Adrenal gland (tissue), 12 donors: ENCODE measurements around the gene INIP. TPM values are rescaled to one million over a fixed set of nuclear protein-coding genes. Genes with fewer than 3 reads are reported as not detected.

Experiments
- DNase-seq, 7 donors: peaks; one replicate each; pipeline ENCODE4 v3.0.0-alpha.2; 2019 to 2020
- H3K27ac ChIP-seq, 5 donors: fragments of 200-600 bp; sonication (generic) in 4 of 5; 1 replicate in 3 of 5; 2 replicates in 2 of 5; pipeline versions ENCODE4 v1.5.1 to v1.8.0; 2016 to 2020; ENCODE audit warnings: mild to moderate bottlenecking in 1 of 5
- H3K27me3 ChIP-seq: fragments of 200-600 bp; 2 replicates; pipeline ENCODE4 v1.8.0; 2021
- H3K36me3 ChIP-seq, 2 donors: fragments of 200-600 bp; replicated peaks in 1 of 2; 1 replicate in 1 of 2; 2 replicates in 1 of 2; pipeline versions ENCODE4 v1.5.1 to v1.8.0; 2018 to 2022
- H3K4me1 ChIP-seq, 2 donors: fragments of 200-600 bp; replicated peaks in 1 of 2; 1 replicate in 1 of 2; 2 replicates in 1 of 2; pipeline versions ENCODE4 v1.5.1 to v1.8.0; 2018 to 2021
- H3K4me3 ChIP-seq, 4 donors: fragments of 200-600 bp; sonication (generic) in 3 of 4; one replicate each; pipeline ENCODE4 v1.5.1; 2016 to 2018
- H3K9me3 ChIP-seq, 3 donors: fragments of 200-600 bp; sonication (generic) in 1 of 3; replicated peaks in 1 of 3; 1 replicate in 2 of 3; 2 replicates in 1 of 3; pipeline versions ENCODE4 v1.5.1 to v1.8.0; 2016 to 2021
- CTCF ChIP-seq, 6 experiments: fragments of 450-650 bp in 4 of 6; fragments of 200-600 bp in 2 of 6; sonication (generic) in 1 of 6; IDR thresholded peaks; 1 replicate in 5 of 6; 2 replicates in 1 of 6; pipeline versions ENCODE4 v1.5.1 to v1.8.0; 2016 to 2021; ENCODE audit warnings: antibody characterized with exemption in 6 of 6, mild to moderate bottlenecking in 2 of 6, moderate library complexity in 1 of 6
- POLR2A ChIP-seq, 2 donors: fragments of 450-650 bp; IDR thresholded peaks; one replicate each; pipeline ENCODE4 v1.6.1; 2017; ENCODE audit warnings: antibody characterized with exemption in 2 of 2, mild to moderate bottlenecking in 2 of 2, moderate library complexity in 1 of 2
- WGBS, 4 donors: extraction: QIAGEN DNeasy Blood & Tissue Kit in 2 of 4; methylation state at CpG; one replicate each; pipeline versions ENCODE4 v1.1.5 to v1.1.7; 2013 to 2017; 5-methylcytosine and 5-hydroxymethylcytosine counted together
- intact Hi-C, 2 donors: fragments of 100-400 bp; cut with DNase I; formaldehyde crosslinking; loops; one replicate each; pipeline versions ENCODE4 v1.14.1 to v1.15.0; 2022 to 2023
- polyA plus RNA-seq, 3 donors: library from polyadenylated mRNA; stranded (reverse); fragments of 200-250 nt in 2 of 3; fragments of 350-450 nt in 1 of 3; fragmentation: Illumina TruSeq in 1 of 3; extraction: RNeasy Lipid Tissue Mini Kit (QIAGEN cat#74804) in 1 of 3; gene quantifications; one replicate each; pipeline ENCODE4 v1.2.3, GENCODE V29; 2013 to 2014
- total RNA-seq, 9 donors: library from RNA; depleted of rRNA in 4 of 9; stranded (reverse); fragments of >200 nt in 4 of 9; fragments of 120-200 nt in 1 of 9; fragmentation: NEBNext Ultra II Directional in 1 of 9; extraction: Animal tissue kit (Norgen Biotek cat#: 25700) in 1 of 9; gene quantifications; one replicate each; pipeline versions ENCODE4 v1.1.0 to v1.2.4, GENCODE V29; 2013 to 2023
- donor health status: healthy with polysubstance abuse.
- donor health status: Bipolar disorder and iron deficiency.
- donor health status: DM: yes; HTN: yes; CAD: no.
- donor health status: DM: no; HTN: no; CAD: no.
- donor health status: DM: no; HTN: no; CAD: no.
- donor health status: DM: yes; HTN: yes; CAD: no.

Gene INIP
- total and polyA plus RNA-seq, 12 donors: 5.5 to 28.2 (median 20.0) TPM

- Histone ChIP-seq H3K27ac (no peak overlapping the region), H3K27me3 (no peaks in the 10 kb centered on the region), H3K9me3 (no peaks in the 10 kb centered on the region), H3K4me1 (peaks cover 0 to 17% of the 10 kb centered on the region in 2 donors), H3K4me3 (no peak overlapping the region), H3K36me3 (no peaks in the 10 kb centered on the region)
- DNase-seq: peak; percentile 53 to 77 (median 68)
- intact Hi-C loops: no loop called here
- no peak for TF ChIP-seq POLR2A (IDR thresholded peaks at IDR 0.05)
- TF ChIP-seq CTCF (IDR thresholded peaks at IDR 0.05): peak; percentile 15 to 68 (median 62)
- WGBS, 4 donors: 36 to 51% (median 44%) methylated on average over 6 of the region's 6 CpGs
These were observed 12.0 kb downstream of the INIP start for GRCh38 chr9:112705768-112706427.

GRCh38 chr9:112703304-112703703 is 14.6 kb downstream of the INIP start:
- H3K9me3 ChIP-seq: no peaks in the 10 kb centered on the region
- no peaks in the 10 kb centered on the region for H3K36me3 ChIP-seq
- intact Hi-C loops: no loop called here
- no peak overlapping the region for H3K4me3 ChIP-seq
- TF ChIP-seq CTCF (IDR thresholded peaks at IDR 0.05): no peak
- TF ChIP-seq POLR2A (IDR thresholded peaks at IDR 0.05): no peak
- H3K27me3 ChIP-seq: no peaks in the 10 kb centered on the region
- WGBS, 4 donors: 79 to 90% (median 89%) methylated on average over 2 of the region's 2 CpGs
- H3K27ac ChIP-seq: no peak overlapping the region
- H3K4me1 ChIP-seq: peaks cover 0 to 14% of the 10 kb centered on the region in 2 donors
- DNase-seq: no peak

- H3K4me1 ChIP-seq: peaks cover 0 to 4% of the 10 kb centered on the region in 2 donors
- no peaks in the 10 kb centered on the region for H3K9me3 ChIP-seq
- no peak overlapping the region for H3K27ac ChIP-seq
- DNase-seq: no peak
- TF ChIP-seq POLR2A (IDR thresholded peaks at IDR 0.05) (no peak), CTCF (IDR thresholded peaks at IDR 0.05) (no peak)
- no peaks in the 10 kb centered on the region for H3K36me3 ChIP-seq
- intact Hi-C loops: no loop called here
- H3K27me3 ChIP-seq: no peaks in the 10 kb centered on the region
- H3K4me3 ChIP-seq: no peak overlapping the region
These were observed 17.8 kb downstream of the INIP start for GRCh38 chr9:112700085-112700484.

- intact Hi-C loops: loop anchor here in 1 of 2 donors (10.0 kb wide), 1 partner anchor 214 kb away; the partner anchor contains the start of gene KIAA1958
- TF ChIP-seq CTCF (IDR thresholded peaks at IDR 0.05) (no peak), POLR2A (IDR thresholded peaks at IDR 0.05) (no peak)
- 90 to 97% (median 94%) methylated on average over 5 of the region's 5 CpGs for WGBS, 4 donors
- no peaks in the 10 kb centered on the region for H3K36me3 ChIP-seq
- no peak overlapping the region for H3K4me3 ChIP-seq
- DNase-seq: no peak
- peaks cover 0 to 4% of the 10 kb centered on the region in 2 donors for H3K4me1 ChIP-seq
- no peak overlapping the region for H3K27ac ChIP-seq
- H3K9me3 ChIP-seq: no peaks in the 10 kb centered on the region
- H3K27me3 ChIP-seq: no peaks in the 10 kb centered on the region
These were observed 18.7 kb downstream of the INIP start for GRCh38 chr9:112699230-112699629.
